KBM-7 (cell line): ENCODE measurements around the gene BARD1.
"Not testable (repeated sequence)": the region's sequence is repeated elsewhere in the genome, so short reads cannot be mapped to it uniquely, and the experiment has no call there.

ENCODE experiments used
- DNase-seq: peaks from one replicate; pipeline ENCODE4 v3.0.0-alpha.2; 2015
- in situ Hi-C: fragments of 300-500 bp; cut with MboI; formaldehyde crosslinking; loops from 2 replicates; pipeline ENCODE4 v1.14.3; 2020; ENCODE audit warnings: low sequenced_read_pairs, low pct_unique_long_range_greater_than_20kb, mixed read lengths

Gene BARD1

GRCh38 chr2:214696681-214697080 is 112.8 kb downstream of the BARD1 start:
- DNase-seq, result no peak
- in situ Hi-C loops, result no loop called here

DNA sequence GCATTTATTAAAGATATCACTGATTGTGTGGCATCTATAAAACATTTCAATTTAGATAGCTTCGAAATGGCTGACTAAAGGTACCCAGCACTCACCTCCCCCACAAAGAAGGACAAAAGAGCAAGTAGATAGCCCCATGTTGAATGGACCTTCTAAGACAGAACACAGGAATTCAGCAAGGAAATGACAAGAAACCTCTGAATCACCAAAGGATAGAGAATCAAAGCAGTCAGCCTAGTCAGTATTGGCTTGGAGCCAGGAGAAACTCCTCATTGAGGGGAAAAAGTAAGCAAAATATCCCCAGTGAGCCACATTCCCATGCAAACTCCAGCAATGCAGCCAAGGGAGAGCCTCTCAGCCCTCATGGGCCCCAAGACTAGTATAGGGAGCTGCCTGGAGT is 113.7 kb downstream of the BARD1 start:
- in situ Hi-C loops, result no loop called here
- no peak for DNase-seq

- in situ Hi-C loops, result not testable (repeated sequence)
- DNase-seq, result peak; percentile 28
Measured at GRCh38 chr2:214683557-214683956, 125.9 kb downstream of the BARD1 start.

DNA sequence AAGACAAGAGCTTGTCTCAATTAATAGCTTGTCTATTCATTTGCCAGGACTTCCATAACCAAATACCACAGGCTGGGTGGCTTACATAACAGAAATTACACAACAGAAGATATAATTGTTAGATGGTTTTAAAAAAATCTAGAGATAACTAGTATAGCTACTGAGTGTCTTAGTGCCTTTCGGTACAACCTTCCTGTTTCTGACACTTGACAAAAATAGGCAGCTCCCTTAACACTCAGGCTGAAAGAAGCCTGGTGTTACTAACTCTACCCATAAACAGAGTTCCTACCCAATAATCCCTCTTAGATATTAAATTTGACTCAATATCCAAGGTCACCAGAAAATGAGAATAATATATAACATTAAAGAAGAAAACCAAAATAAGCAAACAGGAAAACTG is 129.7 kb downstream of the BARD1 start:
- in situ Hi-C loops, result no loop called here
- DNase-seq, result no peak

GRCh38 chr2:214676421-214677089 is 132.9 kb downstream of the BARD1 start:
- no peak for DNase-seq
- in situ Hi-C loops, result no loop called here
